ENCODE measurements around the gene COX7A2L. TPM values are rescaled to one million over a fixed set of nuclear protein-coding genes. Genes with fewer than 3 reads are reported as not detected.

Gene COX7A2L
- total RNA-seq, 1 donor from 2014 or later = 94.8 TPM

DNA sequence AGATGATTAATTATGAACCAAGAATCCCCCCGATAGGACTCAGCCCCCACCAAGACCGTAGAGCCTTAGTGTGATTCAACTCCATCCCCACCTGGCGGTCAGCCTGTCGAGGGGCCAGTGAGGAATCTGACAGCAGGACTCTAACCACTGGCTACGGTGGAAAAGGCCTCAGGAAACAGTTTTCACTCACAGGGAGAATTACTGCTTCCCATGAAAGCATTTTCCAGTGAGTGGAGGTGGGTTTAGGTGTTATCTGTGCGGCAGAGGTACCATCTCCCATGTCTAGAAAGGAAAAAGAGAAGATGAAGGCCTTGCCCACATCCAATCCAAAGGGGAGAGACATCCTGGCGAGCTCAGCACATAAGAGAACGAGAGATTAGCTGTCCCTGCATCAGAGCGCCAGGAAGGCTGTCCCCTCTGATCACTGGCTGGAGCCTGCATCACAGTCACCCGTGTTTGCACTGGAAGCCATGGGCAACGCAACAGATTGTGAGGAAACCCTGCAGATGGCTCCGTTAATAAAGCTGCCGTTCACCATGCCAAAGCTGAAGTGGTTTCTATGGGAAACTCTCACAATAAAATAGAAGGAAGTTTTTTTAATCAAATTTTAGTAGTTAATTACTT, 22.3 kb downstream of the COX7A2L start:
- no peaks in the 10 kb centered on the region for H3K9me3 Mint-ChIP-seq (ENCODE audit: unreplicated experiment)
- H3K4me3 Mint-ChIP-seq (ENCODE audit: unreplicated experiment) = peak overlapping the region; percentile 24
- TF ChIP-seq, protein P1, sequence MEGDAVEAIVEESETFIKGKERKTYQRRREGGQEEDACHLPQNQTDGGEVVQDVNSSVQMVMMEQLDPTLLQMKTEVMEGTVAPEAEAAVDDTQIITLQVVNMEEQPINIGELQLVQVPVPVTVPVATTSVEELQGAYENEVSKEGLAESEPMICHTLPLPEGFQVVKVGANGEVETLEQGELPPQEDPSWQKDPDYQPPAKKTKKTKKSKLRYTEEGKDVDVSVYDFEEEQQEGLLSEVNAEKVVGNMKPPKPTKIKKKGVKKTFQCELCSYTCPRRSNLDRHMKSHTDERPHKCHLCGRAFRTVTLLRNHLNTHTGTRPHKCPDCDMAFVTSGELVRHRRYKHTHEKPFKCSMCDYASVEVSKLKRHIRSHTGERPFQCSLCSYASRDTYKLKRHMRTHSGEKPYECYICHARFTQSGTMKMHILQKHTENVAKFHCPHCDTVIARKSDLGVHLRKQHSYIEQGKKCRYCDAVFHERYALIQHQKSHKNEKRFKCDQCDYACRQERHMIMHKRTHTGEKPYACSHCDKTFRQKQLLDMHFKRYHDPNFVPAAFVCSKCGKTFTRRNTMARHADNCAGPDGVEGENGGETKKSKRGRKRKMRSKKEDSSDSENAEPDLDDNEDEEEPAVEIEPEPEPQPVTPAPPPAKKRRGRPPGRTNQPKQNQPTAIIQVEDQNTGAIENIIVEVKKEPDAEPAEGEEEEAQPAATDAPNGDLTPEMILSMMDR (IDR thresholded peaks at IDR 0.05; ENCODE audit: unreplicated experiment) = no peak
- peaks cover 25% of the 10 kb centered on the region for H3K4me1 Mint-ChIP-seq (ENCODE audit: unreplicated experiment)
- H3K36me3 Mint-ChIP-seq (ENCODE audit: low read depth, unreplicated experiment) = peaks cover 33% of the 10 kb centered on the region
- H3K27me3 Mint-ChIP-seq (ENCODE audit: unreplicated experiment) = peaks cover 8% of the 10 kb centered on the region
- H3K27ac Mint-ChIP-seq (ENCODE audit: unreplicated experiment) = no peak overlapping the region
- DNase-seq (ENCODE audit: low spot score) = no peak

DNA sequence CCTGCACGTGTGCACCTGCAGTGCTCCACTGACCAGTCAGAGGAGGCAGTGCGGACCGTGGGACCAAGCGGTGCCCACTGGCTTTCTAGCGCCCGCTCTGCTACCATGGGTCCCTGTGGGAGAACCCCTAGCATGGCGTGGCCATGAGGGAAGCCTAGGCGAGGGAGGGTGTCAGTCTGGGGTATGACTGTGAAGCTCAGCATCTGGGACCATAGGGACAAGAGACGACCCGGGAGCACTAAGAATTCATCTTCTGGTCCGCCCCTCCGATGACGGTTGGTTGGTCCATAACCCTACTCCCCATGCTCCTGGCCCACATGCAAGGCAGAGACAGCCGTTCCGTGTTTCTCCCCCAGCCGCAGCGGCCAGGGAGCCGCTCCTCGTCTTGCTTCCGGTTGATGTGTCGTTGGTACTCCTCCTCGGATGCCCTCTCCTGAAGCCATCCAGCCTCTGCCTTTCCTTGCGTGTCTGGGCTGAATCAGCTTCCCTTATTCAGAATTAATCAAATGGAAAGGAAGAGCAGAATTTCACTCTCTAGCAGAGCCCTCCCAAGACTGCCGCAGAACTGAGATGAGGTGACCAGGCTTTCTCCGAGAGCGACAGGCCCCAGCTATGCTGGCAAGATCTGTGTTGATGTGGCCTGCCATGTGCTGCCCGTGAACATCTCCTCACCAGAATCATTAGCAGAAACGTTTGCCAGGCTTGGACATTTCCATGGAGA, 23.0 kb downstream of the COX7A2L start:
- TF ChIP-seq, protein P1 (IDR thresholded peaks at IDR 0.05; ENCODE audit: unreplicated experiment) = no peak
- Mint-ChIP-seq H3K27me3 (ENCODE audit: unreplicated experiment) (peaks cover 8% of the 10 kb centered on the region), H3K4me3 (ENCODE audit: unreplicated experiment) (peak overlapping the region; percentile 24), H3K4me1 (ENCODE audit: unreplicated experiment) (peaks cover 23% of the 10 kb centered on the region), H3K36me3 (ENCODE audit: low read depth, unreplicated experiment) (peaks cover 26% of the 10 kb centered on the region), H3K9me3 (ENCODE audit: unreplicated experiment) (no peaks in the 10 kb centered on the region), H3K27ac (ENCODE audit: unreplicated experiment) (no peak overlapping the region)
- no peak for DNase-seq (ENCODE audit: low spot score)

DNA sequence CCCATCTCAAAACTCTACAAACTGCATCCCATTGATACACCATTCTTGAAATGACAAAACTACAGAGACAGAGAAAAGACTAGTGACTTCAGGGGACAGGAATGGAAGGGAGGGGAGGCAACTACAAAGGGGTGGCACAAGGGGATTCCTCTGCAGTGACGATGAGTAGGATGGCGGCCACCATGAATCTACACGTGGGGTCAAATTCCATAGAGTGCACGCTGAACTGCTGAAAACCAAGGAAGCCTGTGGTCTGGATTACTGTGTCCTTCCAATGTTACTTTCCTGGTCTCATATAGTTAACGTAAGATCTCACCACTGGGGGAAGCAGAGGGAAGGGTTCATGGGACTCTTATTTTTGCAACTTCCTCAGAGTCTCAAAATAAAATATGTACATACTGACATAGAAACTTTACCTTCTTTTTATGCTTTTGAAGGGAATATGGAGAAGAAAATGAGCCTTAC, 23.6 kb downstream of the COX7A2L start:
- DNase-seq (ENCODE audit: low spot score) = no peak
- no peak overlapping the region for H3K4me3 Mint-ChIP-seq (ENCODE audit: unreplicated experiment)
- H3K4me1 Mint-ChIP-seq (ENCODE audit: unreplicated experiment) = peaks cover 17% of the 10 kb centered on the region
- peaks cover 8% of the 10 kb centered on the region for H3K27me3 Mint-ChIP-seq (ENCODE audit: unreplicated experiment)
- H3K9me3 Mint-ChIP-seq (ENCODE audit: unreplicated experiment) = no peaks in the 10 kb centered on the region
- TF ChIP-seq, protein P1 (IDR thresholded peaks at IDR 0.05; ENCODE audit: unreplicated experiment) = no peak
- H3K27ac Mint-ChIP-seq (ENCODE audit: unreplicated experiment) = no peak overlapping the region
- peaks cover 26% of the 10 kb centered on the region for H3K36me3 Mint-ChIP-seq (ENCODE audit: low read depth, unreplicated experiment)

DNA sequence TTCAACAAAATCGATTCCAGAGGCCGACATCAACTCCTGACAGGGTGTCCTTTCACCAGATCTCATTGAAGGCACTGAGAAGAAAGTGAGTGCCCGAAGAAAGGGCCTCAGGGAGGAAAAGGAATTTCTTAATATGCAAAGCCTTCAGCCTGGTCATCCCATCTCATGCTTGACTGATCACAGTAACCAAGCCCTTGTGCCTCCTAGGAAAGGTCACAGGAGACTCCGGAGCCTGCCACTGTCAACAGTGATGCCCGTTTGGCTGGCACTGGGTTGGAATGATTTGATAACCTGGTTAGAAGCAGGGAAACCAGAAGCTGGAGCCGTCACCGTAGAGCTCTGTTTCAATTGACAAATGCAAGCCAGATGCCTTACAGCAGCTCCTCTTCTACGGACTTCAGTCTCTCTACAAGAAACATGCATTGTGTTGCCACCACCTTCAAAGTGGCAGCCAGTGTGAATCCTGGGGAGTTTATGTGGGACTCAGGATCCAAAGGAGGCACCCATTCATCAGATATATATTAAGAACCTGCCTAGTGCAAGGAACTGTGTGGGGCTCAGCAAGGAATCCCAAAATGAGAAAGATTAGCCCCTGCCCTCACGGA, 24.6 kb downstream of the COX7A2L start:
- Mint-ChIP-seq H3K4me1 (ENCODE audit: unreplicated experiment) (peaks cover 15% of the 10 kb centered on the region), H3K27me3 (ENCODE audit: unreplicated experiment) (peaks cover 8% of the 10 kb centered on the region), H3K4me3 (ENCODE audit: unreplicated experiment) (no peak overlapping the region), H3K36me3 (ENCODE audit: low read depth, unreplicated experiment) (peaks cover 26% of the 10 kb centered on the region), H3K27ac (ENCODE audit: unreplicated experiment) (no peak overlapping the region), H3K9me3 (ENCODE audit: unreplicated experiment) (no peaks in the 10 kb centered on the region)
- TF ChIP-seq, protein P1 (IDR thresholded peaks at IDR 0.05; ENCODE audit: unreplicated experiment) = no peak
- no peak for DNase-seq (ENCODE audit: low spot score)

All from endothelial cell (in vitro differentiated cells).